ENCODE measurements around the gene ALDH5A1.

- TF ChIP-seq ZNF747 (tag by site-specific recombination; IDR thresholded peaks at IDR 0.05) (no peak), CTCF (tag by site-specific recombination; IDR thresholded peaks at IDR 0.05) (no peak), ZNF26 (tag by site-specific recombination; IDR thresholded peaks at IDR 0.05) (no peak), ZNF670 (tag by site-specific recombination; IDR thresholded peaks at IDR 0.05; ENCODE audit: low read depth) (no peak), ZNF791 (tag by site-specific recombination; IDR thresholded peaks at IDR 0.05) (no peak), MYNN (tag by site-specific recombination; IDR thresholded peaks at IDR 0.05; ENCODE audit: borderline replicate concordance) (no peak), ZNF571 (tag by site-specific recombination; IDR thresholded peaks at IDR 0.05) (no peak), ZNF138 (tag by site-specific recombination; IDR thresholded peaks at IDR 0.05; ENCODE audit: borderline replicate concordance) (no peak), ZBTB10 (tag by site-specific recombination; IDR thresholded peaks at IDR 0.05) (no peak), ZNF350 (tag by site-specific recombination; IDR thresholded peaks at IDR 0.05) (no peak), ZNF121 (tag by site-specific recombination; IDR thresholded peaks at IDR 0.05) (no peak)
Observed at GRCh38 chr6:24569811-24570210, 75.0 kb downstream of the ALDH5A1 start.

Measured in HEK293 (cell line).